ENCODE data around the gene TOM1.

TOM1 gene

GRCh38 chr22:35299673-35300499 lies at the start of gene TOM1:
Gene TOM1 (plus strand): TSS chr22:35299894. CDS start chr22:35299929, 35 bp downstream.
- peak; percentile 95 for DNase-seq (ENCODE audit: low spot score)

- no peak for DNase-seq (ENCODE audit: low spot score)
These were observed 49.5 kb upstream of the TOM1 start for GRCh38 chr22:35250156-35250555.

DNA sequence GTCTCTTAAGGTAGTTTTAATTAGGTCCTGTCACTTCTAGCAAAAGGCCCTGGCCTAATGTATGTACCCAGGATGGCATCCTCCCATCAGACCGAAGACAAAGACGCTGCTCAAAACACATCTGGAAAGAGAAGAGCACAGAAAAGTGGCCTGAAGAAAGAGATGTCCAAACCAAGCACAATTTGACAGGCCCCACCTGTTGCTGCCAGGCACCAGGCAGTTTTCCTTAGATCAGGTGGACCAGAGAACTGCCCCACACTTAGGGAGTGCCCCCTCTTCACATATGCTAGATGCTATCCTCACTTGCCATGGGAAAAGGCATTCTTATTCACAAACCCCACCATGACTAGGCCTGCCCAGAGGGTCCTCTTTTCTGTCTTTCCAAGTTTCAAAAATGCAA lies 45.7 kb upstream of the TOM1 start:
- no peak for DNase-seq (ENCODE audit: low spot score)

DNA sequence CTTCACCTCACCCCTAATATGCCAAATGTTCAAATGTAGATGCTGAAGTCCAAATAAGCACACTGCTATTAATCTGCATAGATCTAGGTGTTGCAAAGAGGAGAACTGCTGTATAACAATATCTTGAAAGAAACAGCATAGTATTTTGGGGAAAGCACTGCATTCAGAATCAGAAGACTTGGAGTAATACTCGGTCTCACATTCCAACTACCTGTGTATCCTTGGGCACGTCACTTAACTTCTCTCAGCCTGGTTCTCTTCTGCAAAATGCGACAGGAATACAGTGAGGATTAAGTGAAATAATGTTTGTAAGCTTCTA lies 42.7 kb upstream of the TOM1 start:
- no peak for DNase-seq (ENCODE audit: low spot score)

DNA sequence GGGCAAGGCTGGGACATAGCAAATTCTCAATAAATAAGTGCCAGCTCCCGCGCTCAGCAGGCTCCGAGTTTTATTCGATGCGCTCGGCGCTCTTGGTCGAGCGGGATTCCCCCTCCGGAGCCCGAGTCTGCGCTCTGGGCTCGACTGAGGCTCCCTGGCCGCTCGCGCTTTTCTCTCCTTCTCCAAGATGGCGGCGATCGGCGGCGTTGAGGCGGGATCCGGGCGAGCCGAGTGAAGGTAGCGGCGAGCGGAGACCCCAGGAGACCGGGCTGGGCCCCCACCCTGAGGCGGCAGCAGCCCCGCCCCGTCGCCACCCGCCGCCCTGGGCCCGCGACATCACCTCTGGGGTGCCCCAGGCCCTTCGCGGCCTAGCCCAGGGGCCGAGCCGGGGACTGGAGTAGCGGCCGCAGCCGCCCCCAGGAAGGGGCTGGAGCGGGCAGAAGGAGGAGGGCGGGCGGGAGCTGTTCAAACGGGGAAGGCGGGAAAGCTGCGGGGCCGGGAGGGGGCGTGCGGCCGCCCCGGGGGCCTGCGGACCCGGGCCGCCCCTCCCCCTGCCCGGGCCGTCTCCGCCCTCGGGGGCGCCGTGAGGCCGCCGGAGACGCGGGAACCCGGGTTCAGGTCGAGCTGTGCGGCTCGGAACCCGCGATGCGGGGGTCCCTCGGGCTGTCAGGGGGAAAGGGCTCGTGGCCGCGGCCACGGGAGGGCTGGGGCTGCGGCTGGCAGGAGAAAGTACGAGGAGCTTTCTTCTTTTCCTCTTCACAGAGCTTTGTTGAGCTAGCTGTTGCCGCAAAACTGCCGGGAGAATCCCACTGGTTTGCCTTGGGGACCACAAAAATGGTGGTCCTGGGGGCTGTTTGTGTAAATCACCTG lies 42.1 kb upstream of the TOM1 start, which contains the start of gene HMGXB4:
HMGXB4 (plus strand) TSS at position 173 of the 870 bp plus-strand sequence. CDS start 4,898 bp downstream, outside the sequence.
- DNase-seq (ENCODE audit: low spot score): peak; percentile 87

- no peak for DNase-seq (ENCODE audit: low spot score)
These were observed 41.3 kb upstream of the TOM1 start for GRCh38 chr22:35258191-35258988.

GRCh38 chr22:35264986-35265385 lies 34.7 kb upstream of the TOM1 start:
- DNase-seq (ENCODE audit: low spot score): no peak

GRCh38 chr22:35266277-35266676 lies 33.4 kb upstream of the TOM1 start:
- no peak for DNase-seq (ENCODE audit: low spot score)

GRCh38 chr22:35269630-35270029 lies 30.1 kb upstream of the TOM1 start:
- DNase-seq (ENCODE audit: low spot score): no peak

- DNase-seq (ENCODE audit: low spot score): peak; percentile 5
These were observed 25.4 kb upstream of the TOM1 start for GRCh38 chr22:35274154-35274871.

GRCh38 chr22:35275580-35275979 lies 24.1 kb upstream of the TOM1 start:
- DNase-seq (ENCODE audit: low spot score): no peak

- DNase-seq (ENCODE audit: low spot score): no peak
These were observed 23.7 kb upstream of the TOM1 start for GRCh38 chr22:35276019-35276418.

DNA sequence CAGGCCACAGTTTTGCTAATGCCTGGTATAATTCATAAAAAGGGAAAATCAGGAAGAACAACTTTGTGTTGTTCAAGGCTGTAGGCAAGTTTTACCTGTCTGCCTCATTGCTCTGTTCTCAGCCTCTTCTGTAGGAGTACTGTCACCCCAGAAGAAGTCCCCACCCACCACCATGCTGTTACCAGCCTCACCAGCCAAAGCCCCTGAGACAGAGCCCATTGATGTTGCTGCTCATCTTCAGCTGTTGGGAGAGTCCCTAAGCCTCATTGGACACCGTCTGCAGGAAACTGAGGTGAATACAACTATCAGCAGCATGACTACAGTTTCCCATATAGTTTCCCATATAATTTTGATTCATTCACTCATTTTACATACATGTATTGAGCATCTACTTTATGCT lies 11.6 kb upstream of the TOM1 start:
- DNase-seq (ENCODE audit: low spot score): no peak

GRCh38 chr22:35292786-35293185 lies 6.9 kb upstream of the TOM1 start:
- DNase-seq (ENCODE audit: low spot score): no peak

GRCh38 chr22:35296051-35296450 lies 3.6 kb upstream of the TOM1 start:
- no peak for DNase-seq (ENCODE audit: low spot score)

- peak; percentile 48 for DNase-seq (ENCODE audit: low spot score)
These were observed 449 bp upstream of the TOM1 start for GRCh38 chr22:35299217-35299672.

- no peak for DNase-seq (ENCODE audit: low spot score)
These were observed 1.7 kb downstream of the TOM1 start for GRCh38 chr22:35301372-35301874.

GRCh38 chr22:35303029-35303624 lies 3.4 kb downstream of the TOM1 start:
- DNase-seq (ENCODE audit: low spot score): no peak

GRCh38 chr22:35305525-35306070 lies 5.9 kb downstream of the TOM1 start:
- DNase-seq (ENCODE audit: low spot score): no peak

DNA sequence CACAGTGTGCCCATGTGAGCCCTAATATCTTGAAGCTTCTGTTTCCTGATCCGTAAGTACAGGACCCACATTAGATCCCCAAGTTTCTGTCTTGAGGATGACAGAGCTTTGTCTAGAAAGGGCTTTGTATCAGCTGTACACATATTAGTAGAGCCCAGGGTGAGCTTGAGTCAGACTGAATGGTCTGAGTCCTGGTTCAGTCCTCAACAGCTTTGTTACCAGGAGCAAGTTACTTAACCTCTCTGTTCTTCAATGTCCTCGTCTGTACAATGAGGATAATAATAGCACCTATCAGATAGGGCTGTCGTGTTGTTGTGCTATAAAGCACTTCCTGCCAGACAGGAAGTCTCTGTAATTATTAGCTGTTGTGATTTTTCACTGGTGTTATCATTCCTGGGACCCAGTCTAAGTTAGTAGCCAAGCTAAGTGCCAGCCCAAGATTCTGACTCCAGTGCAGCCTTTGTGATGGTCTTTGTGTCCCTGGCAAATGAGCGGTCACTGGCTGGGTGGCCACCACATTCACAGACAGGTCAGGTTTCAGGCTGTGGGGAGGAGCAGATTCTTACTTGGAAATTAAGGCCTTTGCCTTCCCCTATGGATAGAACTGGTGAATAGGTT lies 6.8 kb downstream of the TOM1 start:
- peak; percentile 29 for DNase-seq (ENCODE audit: low spot score)
